HG02678 (cell line): ENCODE data around the gene FGG.

ENCODE experiments used
- ATAC-seq: cut with Tn5 transposase; IDR thresholded peaks from one replicate; pipeline ENCODE4 v1.9.1; 2021; ENCODE audit warnings: mild to moderate bottlenecking, moderate library complexity; ENCODE audit not compliant: unreplicated experiment

Gene FGG

DNA sequence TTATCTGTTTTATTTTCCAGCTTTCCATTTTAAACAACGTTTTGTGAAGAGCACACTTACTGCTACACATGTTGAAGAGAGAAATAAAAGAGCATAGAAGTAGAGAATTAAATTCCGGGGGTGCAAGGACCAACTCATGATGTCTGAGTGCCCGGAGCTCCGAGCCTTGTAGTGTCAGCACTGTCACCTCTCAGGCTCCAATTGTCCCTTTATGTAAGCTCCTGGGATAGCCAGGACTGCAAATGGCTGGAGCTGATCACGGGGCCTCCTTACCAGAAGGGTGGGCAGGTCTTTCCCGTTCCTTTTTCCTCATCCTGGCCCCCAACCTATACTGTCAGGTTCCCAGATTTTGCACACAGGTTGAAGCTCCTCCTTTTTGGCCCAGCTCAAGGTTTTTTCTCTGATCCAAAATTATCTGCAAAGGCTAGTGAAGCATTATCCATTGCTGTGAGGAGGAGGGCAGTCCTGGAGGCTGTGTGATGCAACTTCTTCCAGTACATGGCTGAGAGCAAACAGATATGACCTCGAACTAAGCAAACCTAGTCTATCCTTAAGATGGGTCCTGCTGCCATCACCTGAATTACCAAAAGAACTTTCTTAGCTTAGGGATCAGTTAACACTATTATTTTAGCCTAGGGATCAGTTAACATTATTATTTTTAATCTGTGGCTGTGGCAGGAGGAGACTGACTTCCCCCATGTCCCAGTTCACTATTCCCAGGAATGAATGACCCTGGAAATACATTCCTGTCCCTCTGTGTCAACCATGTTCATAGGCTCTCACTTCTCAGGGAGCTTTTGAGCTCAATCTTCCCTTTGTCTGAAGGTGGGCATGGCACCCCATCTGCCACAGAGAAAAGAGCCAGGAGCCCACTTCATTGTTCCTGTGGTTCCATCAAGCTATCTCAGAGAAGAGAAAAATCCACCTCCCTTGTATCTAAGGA lies at the start of gene FGG:
Gene FGG, minus strand, starts transcription at position 185 of the 943 bp plus-strand sequence. Its CDS starts 47 bp downstream, at position 138.
- no peak for ATAC-seq

DNA sequence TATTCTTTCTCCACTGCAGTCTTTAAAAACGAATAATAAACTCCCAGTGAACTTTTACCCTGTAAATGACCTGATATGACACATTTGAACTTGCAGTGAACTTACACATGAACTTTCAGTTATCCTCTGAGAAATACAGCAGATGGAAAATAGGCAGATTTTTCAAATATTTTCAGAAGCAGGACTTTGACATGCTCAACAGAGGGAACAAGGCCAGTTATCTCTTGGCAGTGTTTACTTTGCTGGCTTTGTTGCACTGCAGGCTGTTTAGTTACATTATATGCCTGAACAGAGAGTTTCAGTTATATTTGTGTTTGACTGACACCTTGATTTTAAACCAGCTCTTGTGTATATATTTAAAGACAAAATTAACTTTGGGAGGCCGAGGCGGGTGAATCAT lies 47.6 kb upstream of the FGG start:
- no peak for ATAC-seq

DNA sequence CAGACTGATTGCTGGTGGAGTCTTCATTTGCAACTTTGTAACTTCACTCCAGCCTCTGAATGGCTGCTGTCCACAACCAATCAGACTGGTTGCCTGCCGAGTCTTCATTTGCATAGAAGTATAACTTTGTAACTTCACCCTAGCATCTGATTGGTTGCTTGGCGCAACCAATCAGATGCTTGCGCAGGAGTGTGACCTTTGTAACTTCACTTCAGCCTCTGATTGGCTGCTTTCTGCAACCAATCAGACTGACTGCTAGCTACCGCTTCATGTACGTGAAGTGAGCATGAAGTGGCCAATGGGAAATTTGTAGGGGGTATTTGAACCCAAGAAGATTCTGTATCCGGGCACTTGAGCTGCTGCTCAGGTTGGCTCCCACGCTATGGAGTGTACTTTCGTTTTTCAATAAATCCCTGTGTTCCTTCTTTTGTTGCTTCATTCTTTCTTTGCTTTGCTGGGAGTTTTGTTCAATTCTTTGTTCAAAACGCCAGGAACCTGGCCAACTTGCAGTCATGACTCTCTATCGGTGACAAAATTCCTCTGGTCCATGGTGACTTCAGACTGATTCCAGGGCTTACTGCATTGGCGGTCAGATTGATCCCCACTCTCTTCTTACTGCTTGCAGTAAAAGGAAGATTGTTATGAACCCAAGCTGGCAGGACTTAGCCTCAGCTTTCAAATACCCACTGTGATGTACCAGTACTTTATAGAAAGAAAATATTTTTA lies 46.4 kb upstream of the FGG start:
- ATAC-seq = no peak

DNA sequence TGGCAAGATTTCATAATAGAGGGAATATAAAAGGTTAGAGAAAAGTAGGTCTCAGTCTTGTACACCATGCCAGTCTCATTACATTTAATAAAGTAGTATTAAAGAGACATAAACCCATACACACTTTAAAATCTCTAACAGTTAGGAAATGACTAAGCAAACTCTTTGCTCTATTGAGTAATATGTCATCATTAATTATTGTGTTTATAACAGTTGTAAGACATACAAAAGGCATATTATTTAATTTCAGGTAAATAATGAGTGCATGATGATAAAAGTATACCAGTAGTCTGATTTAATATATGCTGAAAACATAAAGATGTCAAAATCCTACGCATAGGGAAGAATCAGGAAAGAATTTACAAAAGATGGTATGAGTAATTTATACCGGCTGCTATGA lies 31.0 kb upstream of the FGG start:
- ATAC-seq = no peak

DNA sequence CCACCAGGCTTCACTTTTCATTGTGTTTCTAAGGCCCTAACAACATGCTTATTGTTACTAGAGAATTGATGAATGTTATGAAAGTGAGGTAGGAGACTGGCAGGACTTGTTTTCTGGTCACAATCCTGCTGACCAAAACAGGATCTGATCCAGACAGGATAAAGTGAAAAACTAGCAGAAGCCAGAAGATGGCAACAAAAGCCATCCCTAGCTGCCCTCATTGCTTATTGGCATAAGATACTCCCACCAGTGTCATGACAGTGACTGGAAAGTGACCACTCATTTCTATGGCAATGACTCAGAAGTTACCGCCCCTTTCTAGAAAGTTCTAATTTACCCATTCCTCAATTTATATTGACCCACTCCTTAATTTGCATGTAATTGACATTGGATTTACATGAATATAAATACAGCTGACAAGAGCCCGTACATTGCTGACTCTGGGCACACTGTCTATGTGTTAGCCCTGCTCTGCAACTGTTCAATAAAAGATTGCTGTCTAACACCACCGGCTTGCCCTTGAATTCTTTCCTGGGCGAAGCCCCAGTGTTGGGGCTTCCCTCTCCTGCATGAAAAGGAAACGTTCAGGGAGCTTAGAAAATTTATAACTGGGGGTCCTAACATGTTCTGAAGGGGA lies 30.0 kb upstream of the FGG start:
- ATAC-seq = no peak

DNA sequence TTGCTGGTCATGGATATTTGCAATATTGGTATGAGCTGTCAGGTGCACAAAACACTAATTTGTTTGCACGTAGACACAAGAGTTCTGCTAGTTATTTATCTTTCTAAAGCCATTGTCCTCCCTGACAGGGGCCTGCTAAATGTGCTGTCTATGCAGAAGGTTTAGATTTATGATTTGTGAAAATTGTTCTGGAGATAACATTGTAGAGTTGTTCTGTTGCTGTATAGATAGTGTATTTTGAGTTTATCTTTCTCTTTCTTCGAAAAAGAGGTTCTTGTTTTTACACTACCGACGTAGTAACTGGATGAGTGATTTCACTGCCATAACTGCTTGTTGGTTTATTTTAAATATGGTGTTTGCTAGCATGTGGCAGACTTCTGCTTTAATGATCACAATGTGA lies 28.5 kb upstream of the FGG start:
- ATAC-seq = no peak

DNA sequence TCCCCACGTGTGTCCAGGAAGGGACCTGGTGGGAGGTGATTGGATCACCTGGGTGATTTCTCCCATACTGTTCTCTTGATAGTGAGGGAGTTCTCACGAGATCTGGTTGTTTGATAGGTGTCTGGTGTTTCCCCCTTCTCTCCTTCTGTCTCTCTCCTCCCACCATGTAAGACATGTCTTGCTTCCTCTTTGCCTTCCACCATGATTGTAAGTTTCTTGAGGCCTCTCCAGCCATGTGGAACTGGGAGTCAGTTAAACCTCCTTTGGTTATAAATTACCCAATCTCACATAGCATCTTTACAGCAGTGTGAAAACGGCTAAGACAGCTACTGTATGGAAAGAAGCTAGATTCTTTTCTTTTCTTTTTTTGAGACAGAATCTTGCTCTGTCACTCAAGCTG lies 21.6 kb upstream of the FGG start:
- ATAC-seq = no peak

DNA sequence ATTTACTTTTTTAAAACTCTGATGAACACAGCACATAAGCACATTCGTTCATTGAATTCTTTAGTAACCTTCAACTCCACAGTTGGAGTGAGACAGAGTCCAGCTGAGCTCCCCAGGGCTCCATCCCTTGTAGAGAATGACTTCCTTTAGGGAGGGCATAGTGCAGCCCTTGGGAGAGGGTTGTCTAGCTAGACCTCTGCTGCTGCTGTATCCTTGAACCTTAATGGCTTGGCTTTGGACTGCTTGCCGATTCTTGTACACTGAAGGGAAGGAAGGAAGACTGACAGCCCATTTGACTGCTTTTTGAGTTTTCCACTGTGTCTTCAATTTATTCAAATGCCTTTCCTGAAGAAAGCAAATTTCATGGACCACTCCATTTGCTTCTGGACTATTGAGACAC lies 19.4 kb upstream of the FGG start:
- ATAC-seq = no peak

DNA sequence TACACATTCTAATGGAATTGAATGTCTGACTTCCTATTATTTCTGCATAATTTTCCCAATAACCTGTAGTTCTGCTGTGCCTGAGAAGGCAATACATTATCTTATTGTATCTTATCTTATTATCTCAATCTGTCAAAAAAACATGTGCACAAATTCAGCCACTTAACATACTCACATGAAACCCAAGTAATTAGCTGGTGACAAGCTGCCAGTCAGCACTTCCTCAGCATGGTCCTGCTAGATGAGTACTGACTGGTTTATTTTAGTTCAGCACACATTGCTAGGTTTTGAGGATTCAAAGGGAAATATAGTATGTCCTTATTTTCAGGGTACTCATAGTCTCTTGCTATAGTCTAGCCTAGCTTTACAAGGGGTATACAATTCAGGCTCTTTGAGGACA lies 17.9 kb upstream of the FGG start:
- no peak for ATAC-seq

DNA sequence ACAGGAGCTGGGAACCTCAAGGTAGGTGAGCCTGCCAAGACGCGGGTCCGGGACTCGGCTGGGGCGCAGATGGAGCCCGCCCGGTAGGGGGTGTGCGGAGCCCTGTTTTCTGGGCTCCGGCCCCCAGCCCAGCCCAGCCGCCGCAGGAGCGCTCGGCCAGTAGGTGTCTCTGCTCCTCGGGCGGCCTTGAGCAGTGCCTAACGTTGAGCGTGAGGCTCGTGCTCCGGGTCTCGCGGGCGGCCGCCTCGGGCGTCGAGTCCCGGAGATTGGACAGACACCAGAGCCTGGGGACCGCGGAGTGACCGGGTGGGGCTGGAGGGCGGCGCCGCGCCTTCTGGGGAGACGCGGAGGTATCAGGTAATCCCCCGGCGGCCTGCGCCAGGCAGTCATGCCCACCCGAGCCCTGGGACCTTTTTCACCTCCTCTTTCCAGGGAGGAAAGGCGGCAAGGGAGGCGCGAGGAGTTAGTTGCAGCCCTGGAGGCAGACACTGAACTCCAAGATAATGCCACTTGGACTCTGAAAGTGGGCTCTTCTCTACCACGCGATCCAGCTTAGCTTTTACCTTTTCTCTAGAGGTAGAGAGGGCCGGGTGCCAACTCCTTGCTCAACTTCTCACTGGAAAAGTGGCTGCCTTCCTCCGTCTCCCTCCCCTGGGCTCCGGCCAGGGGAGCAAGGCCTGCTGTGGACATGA lies 14.5 kb upstream of the FGG start:
- ATAC-seq = peak; percentile 98

DNA sequence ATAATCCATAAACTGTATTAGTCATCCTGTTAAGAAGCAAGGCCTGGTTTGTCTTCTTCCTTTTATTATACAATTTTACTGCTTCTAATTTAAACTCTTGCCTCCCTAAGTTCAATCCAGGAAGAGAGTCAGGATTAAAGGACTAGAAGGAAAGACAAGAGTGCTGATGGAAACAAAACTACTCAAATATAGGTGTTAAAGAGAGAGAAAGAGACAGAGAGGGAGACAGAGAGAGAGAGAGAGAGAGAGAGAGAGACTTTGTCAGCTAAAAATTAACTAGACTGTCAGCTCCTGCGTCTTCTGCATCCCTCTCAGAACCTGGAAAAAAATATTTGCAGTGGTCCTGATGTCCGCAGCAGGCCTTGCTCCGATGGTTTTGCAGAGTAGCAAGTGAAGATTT lies 13.5 kb upstream of the FGG start:
- no peak for ATAC-seq

DNA sequence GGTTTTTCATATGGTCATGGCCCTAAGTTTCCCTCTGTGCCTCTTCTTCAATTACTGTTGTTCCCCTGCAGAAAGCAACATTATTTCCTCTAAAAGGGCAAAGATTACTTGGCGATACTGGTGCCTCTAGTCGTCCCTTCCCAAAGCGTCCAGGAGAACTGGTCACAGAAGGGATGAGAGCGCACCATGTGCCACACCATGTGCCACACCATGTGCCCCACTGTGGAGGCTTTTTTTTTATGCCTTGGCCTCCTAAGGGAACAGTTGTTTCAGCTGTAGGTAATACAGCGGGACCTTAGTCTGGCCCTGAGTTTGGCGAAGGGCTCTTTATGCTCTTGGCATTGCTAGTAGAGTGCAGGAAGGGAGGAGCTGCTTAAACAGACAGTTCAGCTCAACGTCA lies 11.5 kb upstream of the FGG start:
- no peak for ATAC-seq

DNA sequence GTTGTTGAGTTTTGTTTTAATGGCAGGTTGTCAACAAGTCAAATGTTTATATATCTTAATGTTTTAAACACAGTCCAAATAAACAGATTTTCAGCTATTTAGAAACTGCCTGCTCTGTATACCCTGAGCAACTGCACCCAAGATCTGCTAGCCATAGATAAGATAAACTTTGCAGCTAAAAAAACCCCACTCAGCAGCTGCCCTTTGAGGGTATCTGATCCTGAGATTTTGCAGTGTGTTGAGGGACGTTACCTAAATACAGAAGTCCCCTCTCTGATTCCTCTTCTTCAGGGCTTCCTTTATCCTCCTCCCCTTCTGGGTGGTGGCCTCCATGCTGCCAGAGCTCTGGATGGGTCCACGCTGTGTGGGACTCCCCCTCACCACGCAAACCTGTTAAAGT lies 11.0 kb upstream of the FGG start:
- ATAC-seq = no peak

DNA sequence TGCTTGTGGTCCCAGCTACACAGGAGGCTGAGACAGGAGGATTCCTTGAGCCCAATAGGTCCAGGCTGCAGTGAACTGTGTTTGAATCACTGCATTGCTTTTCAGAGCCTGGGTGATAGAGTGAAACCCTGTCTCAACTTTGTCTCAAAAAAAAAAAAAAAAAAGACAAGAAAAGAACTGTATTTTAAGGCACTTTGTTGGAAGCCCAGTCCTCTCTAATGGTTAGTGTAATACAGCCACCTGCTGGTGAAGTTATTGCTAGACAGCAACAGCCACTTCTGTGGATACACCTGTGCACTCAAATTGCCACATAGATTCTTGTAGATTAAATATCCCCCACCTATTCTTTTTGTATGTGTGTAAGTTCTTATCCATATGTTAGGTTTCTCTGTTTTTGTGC lies 10.1 kb upstream of the FGG start:
- ATAC-seq = peak; percentile 43

DNA sequence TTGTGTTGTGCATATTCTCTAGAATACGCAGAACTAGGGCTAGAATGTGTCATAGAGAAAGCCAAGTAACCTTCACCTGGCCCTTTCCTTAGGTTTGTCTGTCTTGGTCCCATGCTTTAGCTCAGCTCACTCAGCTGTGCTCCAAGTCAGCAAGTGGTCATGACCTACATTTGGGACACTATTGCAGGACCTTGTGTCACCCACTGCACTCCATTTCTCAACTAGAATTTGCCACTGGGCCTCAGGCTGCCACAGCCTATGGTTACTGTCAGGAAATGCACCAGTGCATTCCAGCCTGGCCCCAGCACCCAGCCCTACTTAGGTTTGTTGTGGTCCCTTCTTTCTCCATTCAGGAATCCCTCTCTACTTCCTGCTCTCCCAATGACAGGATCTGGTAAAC lies 7.7 kb upstream of the FGG start:
- no peak for ATAC-seq

DNA sequence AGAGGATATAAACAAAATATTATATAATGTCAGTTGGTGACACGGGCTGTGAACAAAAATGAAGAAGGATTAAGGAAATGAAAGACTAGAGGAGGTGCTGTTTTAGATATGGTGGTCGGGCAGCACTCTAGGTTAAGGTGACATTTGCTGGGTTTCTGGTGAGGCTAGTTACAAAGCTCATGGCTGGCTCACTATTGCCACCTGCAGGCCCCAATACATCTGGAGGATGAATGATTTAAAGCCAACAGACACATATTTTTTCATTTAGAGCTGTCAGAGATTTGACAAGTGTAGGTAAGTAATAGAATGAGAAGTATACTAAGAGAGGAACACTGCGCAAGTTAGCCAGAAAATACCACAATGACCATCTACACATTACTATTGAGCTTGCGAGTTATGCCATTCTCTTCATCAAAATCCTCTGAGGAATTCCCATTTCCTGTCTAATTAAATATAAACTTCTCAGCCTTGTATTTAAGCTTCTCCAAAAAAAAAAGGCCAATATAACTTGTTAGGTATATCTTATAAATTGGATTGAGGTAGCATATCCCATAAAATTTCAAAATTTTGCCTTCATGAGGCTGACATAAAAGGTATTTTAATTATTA lies 6.4 kb upstream of the FGG start:
- ATAC-seq = peak; percentile 67

DNA sequence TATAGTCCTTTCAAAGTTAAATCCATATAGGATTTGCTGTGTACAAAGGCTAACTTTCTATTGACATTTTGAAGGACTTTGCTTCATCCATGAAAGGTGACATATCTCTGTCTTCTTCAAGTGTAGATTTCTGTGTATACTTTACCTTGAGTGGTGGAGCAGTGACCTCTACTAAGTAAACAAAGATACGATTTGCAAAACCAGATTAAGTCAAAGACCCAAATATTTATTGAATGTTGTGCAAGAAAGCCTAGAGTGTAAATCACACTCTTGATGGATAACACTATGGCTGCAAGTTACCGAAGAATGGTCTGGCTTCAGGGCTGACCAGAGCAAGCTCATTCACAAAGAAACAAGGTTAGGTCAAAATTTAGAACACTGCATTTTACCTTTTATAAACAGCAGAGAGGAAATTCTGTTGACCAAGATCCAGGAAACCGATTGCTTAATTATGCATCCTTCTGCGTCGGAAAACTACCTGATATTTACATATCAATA lies 5.4 kb upstream of the FGG start:
- no peak for ATAC-seq

DNA sequence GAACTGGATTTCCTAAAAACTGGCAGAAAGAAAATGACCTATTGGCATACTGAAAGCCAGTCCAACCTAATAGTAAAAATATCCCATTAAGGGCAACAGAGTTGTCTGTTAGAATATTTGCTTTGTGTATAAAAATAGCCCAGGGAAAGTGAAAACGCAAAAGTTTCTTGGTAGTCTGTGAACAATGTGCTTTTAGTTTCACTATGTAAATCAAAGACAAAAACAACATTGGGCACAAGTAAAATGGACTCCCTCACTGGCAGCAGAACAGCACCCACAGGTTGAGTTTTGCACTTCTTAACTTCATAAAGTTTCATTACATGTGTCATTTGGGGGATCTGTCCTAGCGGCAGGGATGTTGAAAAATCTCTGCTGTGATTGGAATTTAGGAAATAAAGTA lies 4.3 kb upstream of the FGG start:
- peak; percentile 97 for ATAC-seq

DNA sequence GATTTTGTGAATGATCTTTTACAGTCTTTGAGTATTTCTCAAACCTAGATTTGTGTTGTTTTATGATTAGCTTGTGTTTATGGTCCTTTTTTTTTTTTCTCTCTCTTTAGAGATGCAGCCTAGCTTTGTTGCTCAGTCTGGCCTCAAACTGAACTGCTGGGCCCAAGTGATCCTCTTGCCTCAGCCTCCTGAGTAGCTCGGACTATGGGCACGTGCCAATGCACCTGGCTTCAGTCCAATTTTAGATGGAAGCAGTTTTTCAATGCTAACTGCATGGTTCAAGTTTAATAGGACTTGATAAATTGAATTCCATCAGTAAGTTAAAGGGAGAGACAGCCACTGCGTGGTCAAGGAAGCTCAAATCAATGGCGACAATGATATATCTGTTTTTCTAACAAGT lies 3.8 kb upstream of the FGG start:
- peak; percentile 6 for ATAC-seq

DNA sequence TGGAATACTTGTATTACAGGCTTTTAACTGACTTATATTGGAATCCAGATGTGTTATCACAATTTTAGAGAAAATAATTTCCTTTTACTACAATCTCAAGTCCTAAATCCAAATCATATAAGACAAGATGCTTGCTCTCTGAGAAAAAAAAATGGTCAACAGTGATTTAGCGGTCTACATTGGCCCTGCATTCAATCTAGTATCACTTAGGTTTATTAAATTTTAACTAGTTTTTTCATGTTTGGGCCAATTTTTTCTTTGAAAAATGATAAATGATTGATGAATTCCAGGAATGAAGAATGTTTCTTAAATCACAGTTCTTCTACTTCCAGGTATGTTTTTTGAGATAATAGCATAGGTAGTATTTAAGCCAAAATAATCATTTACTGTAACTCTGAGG lies 2.8 kb upstream of the FGG start:
- ATAC-seq = no peak

DNA sequence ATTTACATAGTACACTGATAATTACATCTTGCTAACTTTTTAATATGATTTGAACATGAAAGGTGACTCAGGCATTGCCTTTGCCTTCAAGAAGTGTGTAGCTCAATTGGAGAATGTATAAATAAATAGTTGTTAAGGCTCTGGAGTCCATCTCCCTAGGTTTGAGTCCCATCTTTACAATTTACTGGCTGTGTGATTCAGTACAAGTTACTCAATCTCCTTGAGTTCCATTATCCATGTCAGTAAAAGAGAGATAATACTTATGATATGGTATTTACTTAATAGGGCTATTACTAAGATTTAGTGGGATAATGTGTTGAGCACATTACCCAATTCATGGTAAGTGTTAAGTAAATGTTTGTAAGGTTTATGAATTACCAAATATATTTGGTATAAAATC lies 1.9 kb upstream of the FGG start:
- no peak for ATAC-seq
